Calu3 (cell line): ENCODE data around the gene RGS18. TPM values are rescaled to one million over a fixed set of nuclear protein-coding genes. Genes with fewer than 3 reads are reported as not detected.

Source experiments
- BruUV-seq: library from RNA; stranded (reverse); fragments of 400-500 nt; replicated peaks from 2 replicates; lab custom pipeline; 2021; lab: Mats Ljungman, UMichigan
- CTCF ChIA-PET: fragments of 300-600 bp; sonication (Branson Sonifier 250); formaldehyde crosslinking; loops from one replicate; lab custom pipeline; 2022; ENCODE audit warnings: antibody characterized with exemption; lab: Charles Lee
- DNase-seq: peaks from one replicate; pipeline ENCODE4 v3.0.0; 2022
- H3K27ac Mint-ChIP-seq: one replicate; pipeline ENCODE4 v1.8.0; 2022; ENCODE audit warnings: mixed read lengths; ENCODE audit not compliant: unreplicated experiment
- H3K27me3 Mint-ChIP-seq: one replicate; pipeline ENCODE4 v1.8.0; 2022; ENCODE audit warnings: mixed read lengths; ENCODE audit not compliant: unreplicated experiment
- H3K36me3 Mint-ChIP-seq: one replicate; pipeline ENCODE4 v1.8.0; 2022; ENCODE audit warnings: mild to moderate bottlenecking, moderate library complexity, mixed read lengths; ENCODE audit not compliant: insufficient read depth, unreplicated experiment
- H3K4me1 Mint-ChIP-seq: one replicate; pipeline ENCODE4 v1.8.0; 2022; ENCODE audit warnings: mild to moderate bottlenecking, low read depth, mixed read lengths; ENCODE audit not compliant: unreplicated experiment
- H3K4me3 Mint-ChIP-seq: one replicate; pipeline ENCODE4 v1.8.0; 2022; ENCODE audit warnings: mild to moderate bottlenecking, low read depth, moderate library complexity, mixed read lengths; ENCODE audit not compliant: unreplicated experiment
- H3K9me3 Mint-ChIP-seq: one replicate; pipeline ENCODE4 v1.8.0; 2022; ENCODE audit warnings: low read depth, mixed read lengths; ENCODE audit not compliant: unreplicated experiment
- intact Hi-C: fragments of 100-400 bp; cut with micrococcal nuclease; formaldehyde crosslinking; loops from one replicate; pipeline ENCODE4 v1.10.0; 2022; ENCODE audit not compliant: unreplicated experiment
- total RNA-seq: library from RNA; stranded (reverse); gene quantifications from 2 replicates; pipeline ENCODE4 v1.2.3, GENCODE V29; 2022
- TF ChIP-seq, protein P1 (sequence below): fragments of 200-600 bp; IDR thresholded peaks from one replicate; pipeline ENCODE4 v1.8.0; 2022; ENCODE audit warnings: antibody characterized with exemption; ENCODE audit not compliant: unreplicated experiment

RGS18 gene
- total RNA-seq, 1 experiment from 2014 or later: not detected

DNA sequence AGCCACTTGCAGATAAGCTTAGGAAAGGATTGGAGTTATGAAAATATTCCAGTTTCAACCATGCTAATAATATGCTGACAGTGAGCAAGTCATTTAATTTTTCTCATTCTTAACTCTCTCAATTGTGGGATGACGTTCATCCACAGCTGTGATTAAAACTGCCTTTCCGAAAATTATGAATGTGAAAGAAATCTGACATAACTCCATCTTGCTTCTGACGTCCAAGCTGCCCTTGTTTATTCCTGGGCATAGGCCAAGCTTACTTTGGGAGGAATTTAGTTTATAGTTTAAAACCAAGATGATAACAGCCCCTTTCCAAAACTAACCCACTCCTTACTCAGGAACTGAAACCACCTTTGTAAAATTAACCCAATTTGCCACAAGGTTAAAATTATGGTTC is 11.0 kb upstream of the RGS18 start:
- Mint-ChIP-seq H3K27ac (no peak overlapping the region), H3K4me1 (no peaks in the 10 kb centered on the region), H3K4me3 (no peak overlapping the region), H3K9me3 (peaks cover 2% of the 10 kb centered on the region), H3K36me3 (no peaks in the 10 kb centered on the region), H3K27me3 (no peaks in the 10 kb centered on the region)
- DNase-seq: no peak
- intact Hi-C loops: no loop called here
- TF ChIP-seq, protein P1, sequence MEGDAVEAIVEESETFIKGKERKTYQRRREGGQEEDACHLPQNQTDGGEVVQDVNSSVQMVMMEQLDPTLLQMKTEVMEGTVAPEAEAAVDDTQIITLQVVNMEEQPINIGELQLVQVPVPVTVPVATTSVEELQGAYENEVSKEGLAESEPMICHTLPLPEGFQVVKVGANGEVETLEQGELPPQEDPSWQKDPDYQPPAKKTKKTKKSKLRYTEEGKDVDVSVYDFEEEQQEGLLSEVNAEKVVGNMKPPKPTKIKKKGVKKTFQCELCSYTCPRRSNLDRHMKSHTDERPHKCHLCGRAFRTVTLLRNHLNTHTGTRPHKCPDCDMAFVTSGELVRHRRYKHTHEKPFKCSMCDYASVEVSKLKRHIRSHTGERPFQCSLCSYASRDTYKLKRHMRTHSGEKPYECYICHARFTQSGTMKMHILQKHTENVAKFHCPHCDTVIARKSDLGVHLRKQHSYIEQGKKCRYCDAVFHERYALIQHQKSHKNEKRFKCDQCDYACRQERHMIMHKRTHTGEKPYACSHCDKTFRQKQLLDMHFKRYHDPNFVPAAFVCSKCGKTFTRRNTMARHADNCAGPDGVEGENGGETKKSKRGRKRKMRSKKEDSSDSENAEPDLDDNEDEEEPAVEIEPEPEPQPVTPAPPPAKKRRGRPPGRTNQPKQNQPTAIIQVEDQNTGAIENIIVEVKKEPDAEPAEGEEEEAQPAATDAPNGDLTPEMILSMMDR: no peak
- CTCF ChIA-PET: no interaction called here
- BruUV-seq: no TSS peak

GRCh38 chr1:192147696-192148095 is 10.6 kb upstream of the RGS18 start:
- Mint-ChIP-seq H3K4me1 (no peaks in the 10 kb centered on the region), H3K27ac (no peak overlapping the region), H3K27me3 (no peaks in the 10 kb centered on the region), H3K4me3 (no peak overlapping the region), H3K36me3 (no peaks in the 10 kb centered on the region), H3K9me3 (peaks cover 2% of the 10 kb centered on the region)
- CTCF ChIA-PET: no interaction called here
- intact Hi-C loops: no loop called here
- BruUV-seq: no TSS peak
- no peak for DNase-seq
- TF ChIP-seq, protein P1: no peak

DNA sequence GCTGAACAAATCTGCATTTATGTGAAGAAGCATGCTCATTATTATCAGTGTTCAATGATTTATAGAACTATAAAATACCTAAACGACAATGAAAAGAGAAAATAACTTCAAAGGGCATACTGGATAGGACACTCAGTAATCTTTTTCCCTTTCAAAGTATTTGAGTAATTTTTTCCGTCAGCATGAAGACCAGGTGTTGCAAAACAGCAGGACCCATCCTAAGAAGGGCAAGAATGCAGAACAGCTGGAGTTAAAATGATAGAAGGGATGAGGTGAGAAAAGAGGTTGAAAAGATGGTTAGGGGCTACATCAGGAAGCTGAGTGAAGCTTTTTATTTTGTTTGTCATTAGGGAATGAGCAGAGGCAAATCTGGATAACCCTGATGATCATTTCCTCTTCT is 7.1 kb upstream of the RGS18 start:
- Mint-ChIP-seq H3K27me3 (no peaks in the 10 kb centered on the region), H3K4me1 (no peaks in the 10 kb centered on the region), H3K4me3 (no peak overlapping the region), H3K27ac (no peak overlapping the region), H3K36me3 (no peaks in the 10 kb centered on the region), H3K9me3 (no peaks in the 10 kb centered on the region)
- CTCF ChIA-PET: no interaction called here
- DNase-seq: no peak
- TF ChIP-seq, protein P1: no peak
- no TSS peak for BruUV-seq
- intact Hi-C loops: no loop called here

DNA sequence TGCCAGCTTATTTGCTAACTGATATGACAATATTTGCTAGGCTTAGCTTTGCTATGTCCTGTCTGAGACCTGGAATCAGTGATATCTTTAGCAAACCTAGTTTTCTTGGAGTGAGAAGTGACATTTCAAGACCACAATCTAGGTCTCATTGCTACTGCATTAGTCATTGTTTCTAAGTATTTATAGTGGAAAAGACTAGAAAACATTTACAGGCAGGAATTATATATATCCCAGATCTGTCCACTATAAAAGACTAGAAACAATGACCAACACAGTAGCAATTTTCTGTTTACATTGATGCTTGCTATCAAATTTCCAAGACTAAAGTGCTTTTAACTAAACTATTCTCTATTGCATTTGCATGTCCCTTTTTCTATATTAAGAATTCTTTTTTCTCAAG is 5.0 kb upstream of the RGS18 start:
- no peaks in the 10 kb centered on the region for H3K27me3 Mint-ChIP-seq
- TF ChIP-seq, protein P1: no peak
- CTCF ChIA-PET: no interaction called here
- H3K27ac Mint-ChIP-seq: no peak overlapping the region
- intact Hi-C loops: no loop called here
- H3K4me1 Mint-ChIP-seq: no peaks in the 10 kb centered on the region
- DNase-seq: no peak
- no peaks in the 10 kb centered on the region for H3K9me3 Mint-ChIP-seq
- BruUV-seq: no TSS peak
- H3K36me3 Mint-ChIP-seq: no peaks in the 10 kb centered on the region
- H3K4me3 Mint-ChIP-seq: no peak overlapping the region
